Tibial nerve (tissue), 4 donors: ENCODE results near the gene FRMD4B. TPM values are rescaled to one million over a fixed set of nuclear protein-coding genes. Genes with fewer than 3 reads are reported as not detected.

Experiments
- DNase-seq, 2 donors: peaks; one replicate each; pipeline ENCODE4 v3.0.0-alpha.2; 2019; ENCODE audit warnings: low spot score in 2 of 2
- H3K27ac ChIP-seq, 4 donors: fragments of 200-600 bp; sonication (generic) in 3 of 4; one replicate each; pipeline ENCODE4 v1.5.1; 2017 to 2019; ENCODE audit warnings: mild to moderate bottlenecking in 1 of 4
- H3K27me3 ChIP-seq, 2 donors: fragments of 200-600 bp; sonication (generic) in 1 of 2; one replicate each; pipeline versions ENCODE4 v1.5.1 to v1.6.0; 2017 to 2019
- H3K36me3 ChIP-seq, 3 donors: fragments of 200-600 bp; sonication (generic); one replicate each; pipeline ENCODE4 v1.5.1; 2018 to 2019
- H3K4me1 ChIP-seq, 4 donors: fragments of 200-600 bp; sonication (generic) in 3 of 4; one replicate each; pipeline ENCODE4 v1.5.1; 2017 to 2019
- H3K4me3 ChIP-seq, 4 donors: fragments of 200-600 bp; sonication (generic) in 3 of 4; one replicate each; pipeline ENCODE4 v1.5.1; 2017 to 2019; ENCODE audit warnings: mild to moderate bottlenecking in 1 of 4, moderate library complexity in 1 of 4
- H3K9me3 ChIP-seq, 4 donors: fragments of 200-600 bp; sonication (generic) in 3 of 4; one replicate each; pipeline ENCODE4 v1.5.1; 2017 to 2019
- CTCF ChIP-seq, 5 experiments: fragments of 200-600 bp in 3 of 5; fragments of 450-650 bp in 2 of 5; sonication (generic) in 3 of 5; IDR thresholded peaks; one replicate each; pipeline ENCODE4 v1.5.1; 2016 to 2019; ENCODE audit warnings: antibody characterized with exemption in 5 of 5, mild to moderate bottlenecking in 3 of 5, moderate library complexity in 2 of 5
- EP300 ChIP-seq, 2 donors: sonication (generic); formaldehyde crosslinking; IDR thresholded peaks; one replicate each; pipeline ENCODE4 v1.6.1; 2017; ENCODE audit warnings: antibody characterized with exemption in 2 of 2, mild to moderate bottlenecking in 1 of 2
- POLR2A ChIP-seq, 2 donors: fragments of 450-650 bp; IDR thresholded peaks; one replicate each; pipeline ENCODE4 v1.6.1; 2017; ENCODE audit warnings: antibody characterized with exemption in 2 of 2, mild to moderate bottlenecking in 2 of 2, moderate library complexity in 2 of 2
- WGBS, 2 donors: methylation state at CpG; one replicate each; pipeline ENCODE4 v1.1.5; 2018; 5-methylcytosine and 5-hydroxymethylcytosine counted together
- total RNA-seq, 4 donors: library from RNA; depleted of rRNA; stranded (reverse); fragments of >200 nt; gene quantifications; one replicate each; pipeline ENCODE4 v1.1.0, GENCODE V29; 2016

FRMD4B gene
- total RNA-seq, 4 donors from 2014 or later = 41.7 to 62.1 (median 56.1) TPM

GRCh38 chr3:69420781-69421520 is 35.1 kb upstream of the FRMD4B start:
- DNase-seq = no peak
- H3K27me3 ChIP-seq = no peaks in the 10 kb centered on the region
- TF ChIP-seq CTCF (IDR thresholded peaks at IDR 0.05) = no peak
- no peak for TF ChIP-seq POLR2A (IDR thresholded peaks at IDR 0.05)
- TF ChIP-seq EP300 (IDR thresholded peaks at IDR 0.05) = peak in 1 of 2 donors; percentile 13
- no peaks in the 10 kb centered on the region for H3K36me3 ChIP-seq
- 45 to 48% methylated on average over 5 of the region's 5 CpGs for WGBS, 2 donors
- peak overlapping the region in 1 of 4 donors; percentile 13 for H3K27ac ChIP-seq
- H3K9me3 ChIP-seq = no peaks in the 10 kb centered on the region
- peaks cover 0 to 10% (median 0%) of the 10 kb centered on the region in 4 donors for H3K4me1 ChIP-seq
- H3K4me3 ChIP-seq = no peak overlapping the region

GRCh38 chr3:69419276-69419675 is 33.4 kb upstream of the FRMD4B start:
- no peak for DNase-seq
- TF ChIP-seq POLR2A (IDR thresholded peaks at IDR 0.05) = no peak
- no peak for TF ChIP-seq CTCF (IDR thresholded peaks at IDR 0.05)
- TF ChIP-seq EP300 (IDR thresholded peaks at IDR 0.05) = no peak
- H3K4me3 ChIP-seq = no peak overlapping the region
- WGBS, 2 donors = 91 to 95% methylated on average over 3 of the region's 3 CpGs
- H3K36me3 ChIP-seq = no peaks in the 10 kb centered on the region
- no peak overlapping the region for H3K27ac ChIP-seq
- H3K9me3 ChIP-seq = no peaks in the 10 kb centered on the region
- H3K4me1 ChIP-seq = peaks cover 0 to 10% (median 0%) of the 10 kb centered on the region in 4 donors
- H3K27me3 ChIP-seq = no peaks in the 10 kb centered on the region

- Histone ChIP-seq H3K9me3 (no peaks in the 10 kb centered on the region), H3K27ac (no peak overlapping the region), H3K4me1 (peaks cover 0 to 10% (median 0%) of the 10 kb centered on the region in 4 donors), H3K36me3 (no peaks in the 10 kb centered on the region), H3K4me3 (no peak overlapping the region), H3K27me3 (no peaks in the 10 kb centered on the region)
- TF ChIP-seq CTCF (IDR thresholded peaks at IDR 0.05) = no peak
- TF ChIP-seq EP300 (IDR thresholded peaks at IDR 0.05) = no peak
- TF ChIP-seq POLR2A (IDR thresholded peaks at IDR 0.05) = no peak
- DNase-seq = no peak
- 78 to 86% methylated on average over 5 of the region's 5 CpGs for WGBS, 2 donors
Observed at GRCh38 chr3:69417541-69418078, 31.7 kb upstream of the FRMD4B start.

- 27 to 39% methylated on average over 9 of the region's 9 CpGs for WGBS, 2 donors
- H3K4me3 ChIP-seq = no peak overlapping the region
- H3K27me3 ChIP-seq = no peaks in the 10 kb centered on the region
- H3K27ac ChIP-seq = no peak overlapping the region
- TF ChIP-seq CTCF (IDR thresholded peaks at IDR 0.05) (no peak), POLR2A (IDR thresholded peaks at IDR 0.05) (no peak)
- no peaks in the 10 kb centered on the region for H3K9me3 ChIP-seq
- DNase-seq = no peak
- peaks cover 0 to 17% (median 3%) of the 10 kb centered on the region in 4 donors for H3K4me1 ChIP-seq
- no peaks in the 10 kb centered on the region for H3K36me3 ChIP-seq
Observed at GRCh38 chr3:69413551-69414207, 27.8 kb upstream of the FRMD4B start.

- no peaks in the 10 kb centered on the region for H3K27me3 ChIP-seq
- 35 to 37% methylated on average over 3 of the region's 3 CpGs for WGBS, 2 donors
- H3K4me1 ChIP-seq = peaks cover 0 to 25% (median 3%) of the 10 kb centered on the region in 4 donors
Observed at GRCh38 chr3:69411346-69411745, 25.5 kb upstream of the FRMD4B start.

More at GRCh38 chr3:69411346-69411745, 25.5 kb upstream of the FRMD4B start:
- Histone ChIP-seq H3K9me3 (no peaks in the 10 kb centered on the region), H3K27ac (no peak overlapping the region), H3K4me3 (no peak overlapping the region), H3K36me3 (no peaks in the 10 kb centered on the region)
- no peak for DNase-seq
- TF ChIP-seq EP300 (IDR thresholded peaks at IDR 0.05) = no peak
- TF ChIP-seq CTCF (IDR thresholded peaks at IDR 0.05) = no peak
- TF ChIP-seq POLR2A (IDR thresholded peaks at IDR 0.05) = no peak
